Transverse colon (tissue), 4 donors: Measurements from ENCODE around the gene LRBA. TPM values are rescaled to one million over a fixed set of nuclear protein-coding genes. Genes with fewer than 3 reads are reported as not detected.
A peak's percentile ranks its signal among the peaks of the same experiment; 100 is the strongest.

ENCODE experiments used
- DNase-seq: peaks from one replicate; pipeline ENCODE4 v3.0.0-alpha.2; 2019
- H3K27ac ChIP-seq, 4 donors: fragments of 200-600 bp; sonication (generic); 2 replicates each; pipeline ENCODE4 v1.5.1; 2016 to 2018; ENCODE audit warnings: inconsistent platforms in 4 of 4
- H3K27me3 ChIP-seq: fragments of 200-600 bp; sonication (generic); 2 replicates; pipeline ENCODE4 v1.5.1; 2017; ENCODE audit warnings: inconsistent platforms
- H3K36me3 ChIP-seq, 4 donors: fragments of 200-600 bp; sonication (generic); 2 replicates each; pipeline ENCODE4 v1.5.1; 2017 to 2019; ENCODE audit warnings: inconsistent platforms in 4 of 4
- H3K4me1 ChIP-seq, 4 donors: fragments of 200-600 bp; sonication (generic); 2 replicates each; pipeline ENCODE4 v1.5.1; 2017 to 2020; ENCODE audit warnings: inconsistent platforms in 4 of 4
- H3K4me3 ChIP-seq, 4 donors: fragments of 200-600 bp; sonication (generic); 1 replicate in 1 of 4; 2 replicates in 3 of 4; pipeline versions ENCODE4 v1.5.1 to v1.6.1; 2017 to 2019; ENCODE audit warnings: inconsistent platforms in 4 of 4
- H3K9me3 ChIP-seq, 2 donors: fragments of 200-600 bp; sonication (generic); 2 replicates each; pipeline ENCODE4 v1.5.1; 2017 to 2019; ENCODE audit warnings: inconsistent platforms in 2 of 2
- CTCF ChIP-seq, 5 experiments: fragments of 200-600 bp in 3 of 5; fragments of 450-650 bp in 2 of 5; sonication (generic) in 3 of 5; IDR thresholded peaks; 1 replicate in 2 of 5; 2 replicates in 3 of 5; pipeline ENCODE4 v1.5.1; 2016 to 2017; ENCODE audit warnings: antibody characterized with exemption in 5 of 5, inconsistent platforms in 3 of 5, mild to moderate bottlenecking in 2 of 5, moderate library complexity in 1 of 5
- EP300 ChIP-seq: sonication (generic); formaldehyde crosslinking; IDR thresholded peaks from one replicate; pipeline ENCODE4 v1.6.1; 2017; ENCODE audit warnings: antibody characterized with exemption, low read depth
- POLR2A ChIP-seq: fragments of 450-650 bp; IDR thresholded peaks from one replicate; pipeline ENCODE4 v1.6.1; 2016; ENCODE audit warnings: antibody characterized with exemption, mild to moderate bottlenecking, moderate library complexity
- POLR2AphosphoS5 ChIP-seq, 3 donors: sonication (generic); formaldehyde crosslinking; IDR thresholded peaks; one replicate each; pipeline ENCODE4 v1.6.1; 2016; ENCODE audit warnings: antibody characterized with exemption in 3 of 3
- WGBS, 2 donors: methylation state at CpG; one replicate each; pipeline ENCODE4 v1.1.5; 2018; ENCODE audit warnings: low coverage in 1 of 2; 5-methylcytosine and 5-hydroxymethylcytosine counted together
- in situ Hi-C, 4 donors: fragments of 200-750 bp; cut with MboI; loops; one replicate each; pipeline versions ENCODE4 v1.15.0 to v1.15.1; 2017; ENCODE audit warnings: low sequenced_read_pairs in 3 of 4, low pct_ligation_motif_present in 1 of 4, low pct_unique_long_range_greater_than_20kb in 1 of 4
- intact Hi-C: fragments of 100-400 bp; cut with DNase I; formaldehyde crosslinking; loops from one replicate; pipeline ENCODE4 v1.15.1; 2023; ENCODE audit warnings: low total_unique reads
- total RNA-seq, 4 donors: library from RNA; depleted of rRNA; stranded (reverse); fragments of >200 nt; gene quantifications; one replicate each; pipeline ENCODE4 v1.1.0, GENCODE V29; 2016

Gene LRBA
- total RNA-seq, 4 donors from 2014 or later: 82.7 to 125 (median 112) TPM

GRCh38 chr4:150236626-150237025 lies 778.5 kb downstream of the LRBA start:
- Histone ChIP-seq H3K36me3 (no peaks in the 10 kb centered on the region), H3K27me3 (no peaks in the 10 kb centered on the region), H3K27ac (peak overlapping the region; percentile 56 to 66 (median 64)), H3K4me1 (peaks cover 0 to 14% (median 2%) of the 10 kb centered on the region in 4 donors), H3K4me3 (no peak overlapping the region), H3K9me3 (no peaks in the 10 kb centered on the region)
- intact Hi-C loops: loop anchor here (5.0 kb wide), 1 partner anchor 89 kb away; no protein-coding TSS in a partner anchor
- in situ Hi-C loops: no loop called here
- TF ChIP-seq POLR2AphosphoS5 (IDR thresholded peaks at IDR 0.05): no peak
- no peak for TF ChIP-seq POLR2A
- no peak for TF ChIP-seq CTCF (IDR thresholded peaks at IDR 0.05)
- TF ChIP-seq EP300: no peak
- DNase-seq: no peak

- H3K9me3 ChIP-seq: no peaks in the 10 kb centered on the region
- no peaks in the 10 kb centered on the region for H3K27me3 ChIP-seq
- H3K4me3 ChIP-seq: no peak overlapping the region
- TF ChIP-seq CTCF (IDR thresholded peaks at IDR 0.05): no peak
- TF ChIP-seq POLR2A: no peak
- TF ChIP-seq POLR2AphosphoS5 (IDR thresholded peaks at IDR 0.05): no peak
- TF ChIP-seq EP300: no peak
- WGBS, 2 donors: 60 to 67% methylated on average over 5 to 6 of the region's 6 CpGs
- intact Hi-C loops (loop anchor here (5.0 kb wide), 1 partner anchor 89 kb away; no protein-coding TSS in a partner anchor), in situ Hi-C loops (no loop called here)
- H3K27ac ChIP-seq: peak overlapping the region; percentile 56 to 66 (median 64)
- H3K36me3 ChIP-seq: no peaks in the 10 kb centered on the region
- no peak for DNase-seq
- peaks cover 0 to 14% (median 2%) of the 10 kb centered on the region in 4 donors for H3K4me1 ChIP-seq
Observed at GRCh38 chr4:150235808-150236271, 779.2 kb downstream of the LRBA start.

- Histone ChIP-seq H3K4me1 (peaks cover 0 to 14% (median 2%) of the 10 kb centered on the region in 4 donors), H3K27me3 (no peaks in the 10 kb centered on the region), H3K36me3 (no peaks in the 10 kb centered on the region), H3K27ac (peak overlapping the region; percentile 56 to 66 (median 64)), H3K9me3 (no peaks in the 10 kb centered on the region), H3K4me3 (no peak overlapping the region)
- 82 to 85% methylated on average over 1 to 5 of the region's 5 CpGs for WGBS, 2 donors
- TF ChIP-seq POLR2AphosphoS5 (IDR thresholded peaks at IDR 0.05): no peak
- no peak for TF ChIP-seq EP300
- no peak for TF ChIP-seq POLR2A
- no peak for TF ChIP-seq CTCF (IDR thresholded peaks at IDR 0.05)
- in situ Hi-C loops: no loop called here
- no peak for DNase-seq
- intact Hi-C loops: loop anchor here (5.0 kb wide), 1 partner anchor 88 kb away; no protein-coding TSS in a partner anchor
Observed at GRCh38 chr4:150235317-150235716, 779.8 kb downstream of the LRBA start.

- no peak for DNase-seq
- 87% methylated on average over 3 to 5 of the region's 5 CpGs for WGBS, 2 donors
- no peaks in the 10 kb centered on the region for H3K36me3 ChIP-seq
- no peak overlapping the region for H3K27ac ChIP-seq
- TF ChIP-seq POLR2A (no peak), POLR2AphosphoS5 (IDR thresholded peaks at IDR 0.05) (no peak), EP300 (no peak), CTCF (IDR thresholded peaks at IDR 0.05) (no peak)
- in situ Hi-C loops (no loop called here), intact Hi-C loops (no loop called here)
- H3K27me3 ChIP-seq: no peaks in the 10 kb centered on the region
- no peak overlapping the region for H3K4me3 ChIP-seq
- no peaks in the 10 kb centered on the region for H3K9me3 ChIP-seq
- H3K4me1 ChIP-seq: peaks cover 0 to 14% (median 2%) of the 10 kb centered on the region in 4 donors
Observed at GRCh38 chr4:150234246-150234645, 780.8 kb downstream of the LRBA start.
